ENCODE results near the gene DHX32. TPM values are rescaled to one million over a fixed set of nuclear protein-coding genes. Genes with fewer than 3 reads are reported as not detected.

The DHX32 gene
- polyA plus RNA-seq, 1 donor (not counting 4 experiments of a cell fraction or from before 2014, with no cell fraction given): 48.3 TPM

DNA sequence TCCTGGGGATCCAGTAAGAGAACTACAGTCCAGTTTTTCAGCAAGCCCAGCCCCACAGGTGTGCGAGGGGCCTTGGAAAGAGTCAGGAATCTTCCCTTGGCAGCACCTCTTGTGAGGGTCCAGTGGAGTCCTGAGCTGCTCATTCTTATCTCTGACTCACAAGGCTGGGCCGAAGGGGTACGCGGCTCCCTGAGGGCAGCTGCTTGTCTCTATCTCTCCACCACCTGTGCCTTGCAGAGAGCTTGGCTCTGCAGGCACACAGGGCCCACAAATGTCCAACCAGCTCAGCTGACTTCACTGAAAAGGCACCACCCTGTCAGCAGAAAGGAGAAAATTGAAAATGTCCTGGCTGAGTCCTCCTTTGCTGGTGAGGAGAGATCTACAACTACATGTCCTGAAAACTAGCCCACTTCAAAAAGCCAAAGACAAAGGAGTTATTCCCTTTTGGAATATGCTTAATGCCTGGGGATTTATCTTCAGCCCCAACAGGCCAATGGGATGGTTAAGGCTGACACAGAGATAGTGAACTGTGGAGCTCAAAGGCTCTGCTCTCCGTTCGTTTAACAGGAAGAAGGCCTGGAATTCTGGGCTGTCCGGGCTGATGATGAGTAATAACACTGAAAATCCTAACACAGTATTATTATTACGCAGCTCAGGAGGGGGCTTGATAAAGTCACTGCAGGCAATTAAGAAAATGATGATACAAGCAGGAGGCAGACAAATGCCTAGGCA is 81.5 kb downstream of the DHX32 start:
- H2AFZ ChIP-seq (ENCODE audit: control insufficient read depth, low read length): no peak overlapping the region
- no peaks in the 10 kb centered on the region for H3K79me2 ChIP-seq (ENCODE audit: control insufficient read depth, insufficient read depth, low read length)
- H3K4me3 ChIP-seq (ENCODE audit: control insufficient read depth in 2 of 3, extremely low read depth in 1 of 3, insufficient read depth in 2 of 3, low read depth in 1 of 3, low read length in 3 of 3): no peak overlapping the region
- H3K27ac ChIP-seq (ENCODE audit: control insufficient read depth, insufficient read depth, low read length): no peak overlapping the region
- H3K36me3 ChIP-seq (ENCODE audit: control insufficient read depth in 2 of 2, extremely low read depth in 1 of 2, insufficient read depth in 2 of 2, low read length in 2 of 2): peaks cover 2 to 12% of the 10 kb centered on the region in 2 experiments
- peaks cover 7% of the 10 kb centered on the region for H3K4me1 ChIP-seq (ENCODE audit: control insufficient read depth, extremely low read depth, insufficient read depth, low read length)
- H3K9me3 ChIP-seq (ENCODE audit: control insufficient read depth, low read depth, low read length): no peaks in the 10 kb centered on the region
- dilution Hi-C loops (cut with MboI; ENCODE audit: extremely low pct_ligation_motif_present, low sequenced_read_pairs): no loop called here
- H4K20me1 ChIP-seq (ENCODE audit: control insufficient read depth, extremely low read depth, insufficient read depth, low read length): no peaks in the 10 kb centered on the region
- H3K9ac ChIP-seq (ENCODE audit: control insufficient read depth, extremely low read depth, insufficient read depth, low read length): no peak overlapping the region
- H3K4me2 ChIP-seq (ENCODE audit: control insufficient read depth, extremely low read depth, insufficient read depth, low read depth, low read length): no peak overlapping the region
- H3K9me1 ChIP-seq (ENCODE audit: control insufficient read depth, extremely low read depth, insufficient read depth, low read length): no peaks in the 10 kb centered on the region
- DNase-seq (ENCODE audit: low read depth, low spot score) (no peak), FAIRE-seq (no peak)
- no peaks in the 10 kb centered on the region for H3K27me3 ChIP-seq (ENCODE audit: control insufficient read depth, extremely low read depth, insufficient read depth, low read length)
- TF ChIP-seq EZH2 (IDR thresholded peaks at IDR 0.05; ENCODE audit: low read length): no peak
- TF ChIP-seq, protein P1, sequence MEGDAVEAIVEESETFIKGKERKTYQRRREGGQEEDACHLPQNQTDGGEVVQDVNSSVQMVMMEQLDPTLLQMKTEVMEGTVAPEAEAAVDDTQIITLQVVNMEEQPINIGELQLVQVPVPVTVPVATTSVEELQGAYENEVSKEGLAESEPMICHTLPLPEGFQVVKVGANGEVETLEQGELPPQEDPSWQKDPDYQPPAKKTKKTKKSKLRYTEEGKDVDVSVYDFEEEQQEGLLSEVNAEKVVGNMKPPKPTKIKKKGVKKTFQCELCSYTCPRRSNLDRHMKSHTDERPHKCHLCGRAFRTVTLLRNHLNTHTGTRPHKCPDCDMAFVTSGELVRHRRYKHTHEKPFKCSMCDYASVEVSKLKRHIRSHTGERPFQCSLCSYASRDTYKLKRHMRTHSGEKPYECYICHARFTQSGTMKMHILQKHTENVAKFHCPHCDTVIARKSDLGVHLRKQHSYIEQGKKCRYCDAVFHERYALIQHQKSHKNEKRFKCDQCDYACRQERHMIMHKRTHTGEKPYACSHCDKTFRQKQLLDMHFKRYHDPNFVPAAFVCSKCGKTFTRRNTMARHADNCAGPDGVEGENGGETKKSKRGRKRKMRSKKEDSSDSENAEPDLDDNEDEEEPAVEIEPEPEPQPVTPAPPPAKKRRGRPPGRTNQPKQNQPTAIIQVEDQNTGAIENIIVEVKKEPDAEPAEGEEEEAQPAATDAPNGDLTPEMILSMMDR (optimal IDR thresholded peaks at IDR 0.05 in 1 of 3, IDR thresholded peaks at IDR 0.05 in 1 of 3, conservative IDR thresholded peaks at IDR 0.05 in 1 of 3; ENCODE audit: extremely low read depth in 1 of 3, insufficient read depth in 2 of 3, low read length in 3 of 3): no peak

DNA sequence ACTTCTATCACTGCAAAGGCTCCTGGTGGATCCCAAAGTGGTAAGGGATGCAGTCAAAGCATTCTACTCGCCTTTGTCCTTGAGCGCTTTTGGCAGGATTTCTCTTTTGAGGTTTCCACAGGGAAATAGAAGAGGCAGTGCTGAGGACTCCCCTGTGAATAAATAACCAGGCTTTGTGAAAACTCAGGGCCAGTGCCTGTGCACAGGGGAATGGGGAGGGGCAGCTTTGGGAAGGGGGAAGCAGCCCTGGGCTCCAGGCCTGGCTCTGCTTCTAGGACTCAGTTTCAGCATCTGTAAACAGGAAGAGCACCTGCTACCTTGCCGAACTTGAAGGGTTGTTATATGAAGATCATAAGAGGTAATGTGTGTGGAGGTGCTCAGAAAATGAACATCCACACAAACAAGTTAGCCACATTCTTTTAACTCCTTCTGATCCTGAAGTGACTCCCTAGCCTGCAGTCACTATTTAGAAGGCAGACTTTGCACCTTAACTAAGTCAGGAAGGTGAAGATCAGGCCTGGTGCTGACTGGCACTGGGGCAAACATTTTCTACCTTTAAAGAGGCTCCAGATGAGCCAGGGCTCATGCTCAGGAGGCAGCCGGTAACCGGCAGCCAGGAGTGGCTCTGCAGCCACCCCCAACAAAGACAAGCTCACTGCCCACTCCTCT is 83.0 kb downstream of the DHX32 start:
- no peaks in the 10 kb centered on the region for H3K27me3 ChIP-seq (ENCODE audit: control insufficient read depth, extremely low read depth, insufficient read depth, low read length)
- no peaks in the 10 kb centered on the region for H3K9me3 ChIP-seq (ENCODE audit: control insufficient read depth, low read depth, low read length)
- TF ChIP-seq, protein P1 (optimal IDR thresholded peaks at IDR 0.05 in 1 of 3, IDR thresholded peaks at IDR 0.05 in 1 of 3, conservative IDR thresholded peaks at IDR 0.05 in 1 of 3; ENCODE audit: extremely low read depth in 1 of 3, insufficient read depth in 2 of 3, low read length in 3 of 3): no peak
- TF ChIP-seq EZH2 (IDR thresholded peaks at IDR 0.05; ENCODE audit: low read length): no peak
- FAIRE-seq: no peak
- no peak overlapping the region for H3K9ac ChIP-seq (ENCODE audit: control insufficient read depth, extremely low read depth, insufficient read depth, low read length)
- no peaks in the 10 kb centered on the region for H4K20me1 ChIP-seq (ENCODE audit: control insufficient read depth, extremely low read depth, insufficient read depth, low read length)
- H3K4me3 ChIP-seq (ENCODE audit: control insufficient read depth in 2 of 3, extremely low read depth in 1 of 3, insufficient read depth in 2 of 3, low read depth in 1 of 3, low read length in 3 of 3): no peak overlapping the region
- dilution Hi-C loops (cut with MboI; ENCODE audit: extremely low pct_ligation_motif_present, low sequenced_read_pairs): no loop called here
- H3K27ac ChIP-seq (ENCODE audit: control insufficient read depth, insufficient read depth, low read length): no peak overlapping the region
- no peak for DNase-seq (ENCODE audit: low read depth, low spot score)
- no peaks in the 10 kb centered on the region for H3K9me1 ChIP-seq (ENCODE audit: control insufficient read depth, extremely low read depth, insufficient read depth, low read length)
- no peaks in the 10 kb centered on the region for H3K79me2 ChIP-seq (ENCODE audit: control insufficient read depth, insufficient read depth, low read length)
- no peak overlapping the region for H3K4me2 ChIP-seq (ENCODE audit: control insufficient read depth, extremely low read depth, insufficient read depth, low read depth, low read length)
- H2AFZ ChIP-seq (ENCODE audit: control insufficient read depth, low read length): no peak overlapping the region
- H3K36me3 ChIP-seq (ENCODE audit: control insufficient read depth in 2 of 2, extremely low read depth in 1 of 2, insufficient read depth in 2 of 2, low read length in 2 of 2): peaks cover 6 to 16% of the 10 kb centered on the region in 2 experiments
- peaks cover 3% of the 10 kb centered on the region for H3K4me1 ChIP-seq (ENCODE audit: control insufficient read depth, extremely low read depth, insufficient read depth, low read length)
